GM19193 (cell line): ENCODE measurements around the gene GPHB5.

Source experiments
- POLR2A ChIP-seq: IDR thresholded peaks from 4 replicates; pipeline ENCODE4 v1.6.1; 2011; ENCODE audit not compliant: insufficient read depth, insufficient read length; ENCODE audit errors: extremely low read depth

The GPHB5 gene, protein sequence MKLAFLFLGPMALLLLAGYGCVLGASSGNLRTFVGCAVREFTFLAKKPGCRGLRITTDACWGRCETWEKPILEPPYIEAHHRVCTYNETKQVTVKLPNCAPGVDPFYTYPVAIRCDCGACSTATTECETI

DNA sequence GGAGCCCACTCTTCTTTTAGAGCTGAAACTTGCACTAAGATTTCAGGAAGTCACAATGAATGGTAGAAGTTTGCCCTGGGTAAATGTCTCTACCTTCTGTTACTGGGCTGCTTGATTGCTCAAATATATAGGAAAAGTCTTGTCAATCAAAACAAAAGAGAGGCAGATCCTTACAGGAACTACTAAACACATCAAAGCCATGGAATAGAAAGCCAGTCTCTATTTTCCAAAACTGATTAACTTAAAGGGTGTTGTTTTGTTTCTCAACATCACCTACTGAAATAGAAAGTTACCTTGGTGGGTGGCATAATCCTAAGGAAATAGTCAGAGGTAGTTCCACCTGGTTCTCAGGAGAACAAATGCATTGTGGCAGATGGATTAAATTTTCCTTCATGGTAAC lies at the start of gene GPHB5:
GPHB5 (minus strand) TSS at position 101 of the 400 bp plus-strand sequence. CDS start 1,086 bp downstream, outside the sequence.
- no peak for TF ChIP-seq POLR2A

DNA sequence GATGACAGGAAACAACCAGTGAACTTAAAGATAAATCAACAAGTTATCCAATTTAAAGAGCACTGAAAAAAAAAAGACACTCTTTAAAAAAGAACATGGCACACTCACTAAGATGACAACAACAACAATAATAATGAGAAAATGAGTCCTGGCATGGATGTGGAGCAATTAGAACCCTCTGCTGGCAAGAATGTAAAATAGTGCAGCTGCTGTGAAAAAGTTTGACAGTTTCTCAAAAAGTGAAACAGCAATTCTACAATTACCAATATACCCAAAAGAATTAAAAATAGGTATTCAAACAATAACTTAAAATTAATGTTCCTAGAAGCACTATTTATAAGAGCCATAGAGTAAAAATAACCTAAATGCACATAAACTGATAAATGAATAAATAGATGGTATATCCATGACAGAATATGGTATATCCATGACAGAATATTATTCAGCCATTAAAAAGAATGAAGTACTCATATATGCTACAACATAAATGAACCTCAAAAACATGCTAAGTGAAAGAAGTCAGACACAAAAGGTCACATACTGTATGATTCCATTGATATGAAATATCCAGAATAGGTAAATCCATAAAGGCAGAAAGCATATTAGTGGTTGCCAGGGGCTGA lies 49.1 kb upstream of the GPHB5 start:
- no peak for TF ChIP-seq POLR2A

DNA sequence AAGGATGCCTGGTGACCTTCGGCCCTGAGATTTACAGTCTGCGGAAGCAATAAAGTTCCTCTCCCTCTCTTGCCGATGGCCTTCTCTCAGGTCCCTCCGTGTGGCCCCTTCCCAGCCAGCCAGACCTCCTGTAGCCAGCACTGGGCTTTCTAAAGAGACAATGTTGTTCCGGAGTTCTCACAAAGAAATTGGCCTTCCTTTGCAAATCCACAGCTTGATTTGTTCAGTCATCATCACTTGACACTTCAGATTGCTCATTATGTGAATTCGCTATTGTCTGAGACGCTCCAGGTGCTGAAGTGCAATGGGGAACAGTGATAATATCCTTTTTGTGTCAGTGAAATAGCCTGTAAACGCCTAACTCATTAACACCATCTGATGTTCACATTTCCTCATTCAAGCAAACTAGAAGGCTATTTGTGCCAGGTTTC lies 43.7 kb upstream of the GPHB5 start:
- no peak for TF ChIP-seq POLR2A

DNA sequence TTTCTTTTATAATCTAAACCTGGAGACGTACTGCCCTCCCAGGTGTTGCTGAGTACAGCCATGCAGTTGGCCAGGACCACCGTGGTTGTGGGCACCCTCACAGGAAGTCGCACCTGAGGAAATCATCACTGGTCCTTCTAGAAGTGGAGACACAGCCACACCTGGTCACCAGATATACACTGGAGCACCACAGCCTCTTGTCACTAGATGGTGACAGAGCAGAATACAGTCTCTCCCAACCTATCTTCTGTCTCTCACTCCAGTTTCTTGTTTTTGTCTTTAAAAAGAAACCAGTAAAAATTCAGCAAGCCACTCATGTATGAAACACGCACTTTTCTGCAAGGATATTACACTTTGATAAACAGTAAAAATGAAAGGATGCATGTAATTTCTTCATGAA lies 43.1 kb upstream of the GPHB5 start:
- TF ChIP-seq POLR2A = no peak

DNA sequence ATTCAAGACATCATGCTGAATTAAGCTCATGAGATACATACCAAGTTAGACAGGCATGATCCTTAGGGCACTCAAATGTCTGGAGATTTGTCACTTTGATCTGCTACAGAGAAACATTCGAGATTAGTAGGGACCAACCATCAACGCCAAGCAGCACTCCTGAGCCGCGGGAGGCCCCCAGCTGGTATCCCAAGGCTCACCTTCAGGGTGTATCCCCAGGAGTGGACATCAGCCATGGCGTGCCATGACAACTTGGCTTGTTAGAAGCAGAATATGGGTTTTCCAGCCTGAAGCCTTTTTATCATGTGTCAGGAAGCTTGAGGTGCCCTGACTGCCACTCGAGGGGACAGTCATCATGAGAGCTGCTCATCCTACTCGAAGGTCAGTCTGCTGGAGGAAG lies 39.1 kb upstream of the GPHB5 start:
- TF ChIP-seq POLR2A = no peak

DNA sequence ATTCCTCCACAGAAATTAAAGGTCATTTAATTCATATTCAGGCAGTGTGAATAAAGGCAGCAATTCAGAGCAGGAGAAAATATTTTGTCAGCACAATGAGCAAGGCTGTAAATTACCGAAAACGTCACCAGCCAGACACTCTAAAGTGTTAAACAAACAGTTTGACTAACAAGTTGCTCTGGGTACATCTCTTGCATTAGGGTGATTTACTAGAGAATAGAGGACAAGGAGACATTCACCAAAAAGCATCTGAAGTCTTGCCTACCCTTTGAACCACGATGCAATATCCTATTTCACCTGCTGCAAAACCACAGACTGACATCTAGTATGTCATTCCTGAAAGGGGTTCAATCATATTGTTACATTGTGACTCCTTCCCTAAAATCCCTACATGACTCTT lies 27.1 kb upstream of the GPHB5 start:
- TF ChIP-seq POLR2A = no peak

DNA sequence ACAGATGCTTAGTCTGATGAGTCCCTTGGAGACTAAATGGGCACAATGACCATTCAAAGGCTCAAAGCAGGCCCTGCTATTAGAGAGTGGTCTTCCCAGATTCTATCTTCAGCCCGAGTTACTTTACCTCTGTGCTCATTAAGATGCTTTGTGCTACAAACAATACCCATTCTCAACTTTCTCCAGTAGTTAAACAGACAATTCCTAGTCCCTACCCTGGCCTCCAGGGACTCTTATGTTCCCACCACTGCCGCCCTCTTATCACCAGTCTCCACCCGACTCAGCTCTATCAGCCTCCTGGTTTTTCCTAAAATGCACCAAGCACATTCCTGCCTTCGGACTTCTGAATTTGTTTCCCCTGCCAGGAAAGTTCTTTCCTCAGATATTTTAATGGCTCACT lies 25.6 kb upstream of the GPHB5 start:
- no peak for TF ChIP-seq POLR2A

DNA sequence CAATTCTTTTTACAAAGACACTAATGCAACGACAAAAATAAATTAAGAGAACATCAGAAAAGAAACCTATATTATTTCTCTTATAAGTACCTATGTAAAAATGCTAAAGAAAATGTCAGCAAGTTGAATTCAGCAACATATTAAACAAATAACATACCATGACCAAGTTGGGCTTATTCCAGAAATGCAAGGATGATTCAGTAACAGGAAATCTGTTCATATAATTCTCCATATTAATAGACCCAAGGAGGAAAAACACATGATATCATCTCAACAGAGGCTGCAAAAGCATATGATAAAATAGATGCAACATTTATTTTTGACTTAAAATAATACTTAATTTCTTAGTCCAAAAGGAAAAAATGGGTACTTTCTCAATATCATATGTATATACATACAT lies 25.1 kb upstream of the GPHB5 start:
- TF ChIP-seq POLR2A = no peak

DNA sequence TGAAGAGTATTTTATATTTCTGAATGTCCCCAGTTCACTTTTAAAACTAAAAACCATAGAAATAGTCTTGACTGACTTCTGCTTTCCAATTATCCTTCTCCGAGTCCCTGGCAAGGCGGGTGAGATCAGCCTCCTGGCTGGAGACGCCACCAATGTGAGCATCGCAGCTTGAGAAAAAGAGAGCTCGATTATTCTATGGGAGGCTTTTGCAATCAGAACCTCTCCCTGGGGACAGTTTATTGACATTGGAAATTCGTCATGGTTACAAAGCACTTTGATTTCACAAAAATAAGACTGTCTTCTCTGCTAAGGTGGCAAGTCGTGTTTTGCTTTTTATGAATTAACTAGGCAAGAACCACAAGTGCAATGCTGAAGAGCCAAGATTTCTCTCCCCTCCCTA lies 23.6 kb upstream of the GPHB5 start:
- no peak for TF ChIP-seq POLR2A

DNA sequence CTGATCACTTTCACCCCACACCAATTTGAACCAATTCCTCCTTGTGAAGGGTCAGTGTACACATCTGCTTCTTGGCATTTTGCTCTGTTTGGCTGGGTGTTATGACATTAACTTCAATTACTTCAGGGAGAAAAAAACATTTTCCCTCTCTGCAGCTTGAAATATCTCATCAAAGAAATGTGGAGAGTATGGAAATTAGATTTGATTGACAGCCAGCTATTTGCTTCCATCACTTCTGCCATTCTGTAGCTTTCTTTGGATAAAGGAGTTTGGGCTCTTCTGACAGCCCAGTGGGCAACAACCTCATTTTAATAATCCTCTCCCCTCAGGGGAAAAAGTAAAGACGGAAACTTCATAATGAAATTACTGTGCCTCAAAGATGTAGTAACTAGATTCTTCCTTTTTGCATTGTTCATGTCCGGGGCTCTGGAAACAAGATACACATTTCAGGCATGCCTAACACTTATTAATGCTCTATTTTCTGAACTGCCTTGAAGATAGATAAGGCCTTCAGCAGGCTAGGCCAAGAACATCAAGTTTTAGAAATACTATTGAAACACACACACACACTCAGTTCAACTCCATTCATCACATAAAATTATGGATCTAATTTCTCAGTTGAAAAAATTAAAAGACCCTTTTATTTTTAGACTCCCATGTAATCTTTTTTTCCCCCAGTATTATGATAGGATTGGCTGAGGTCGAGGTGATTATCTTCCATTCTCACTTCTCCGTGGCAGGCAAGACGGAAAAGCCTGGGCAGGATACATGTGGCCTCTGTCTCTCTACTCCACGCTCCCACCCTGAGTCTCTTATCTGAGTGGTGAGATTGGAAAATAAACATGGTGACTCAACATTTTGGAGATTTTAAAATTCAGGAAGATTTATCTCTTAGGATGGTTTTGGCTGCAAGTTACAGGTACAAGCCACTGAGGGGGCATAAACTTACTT lies 10.3 kb upstream of the GPHB5 start:
- TF ChIP-seq POLR2A = no peak

DNA sequence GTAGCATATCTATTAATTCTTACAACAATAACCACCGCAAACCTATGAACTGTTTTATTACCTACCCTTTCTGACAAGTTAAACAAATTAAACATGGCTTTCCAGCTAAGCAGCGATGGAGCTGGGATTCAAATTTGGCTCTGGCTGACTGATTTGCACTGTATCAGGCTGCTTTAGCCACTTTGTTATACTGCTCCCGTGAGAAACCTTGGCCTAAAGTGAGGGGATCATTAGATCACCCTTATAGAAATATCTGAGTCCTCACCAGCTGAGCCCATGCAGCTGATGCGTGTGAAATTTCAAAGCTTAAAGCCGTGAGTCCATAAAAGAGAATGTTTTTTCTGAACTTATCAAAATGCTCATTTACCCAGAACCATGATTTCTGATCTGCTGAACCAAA lies 8.1 kb upstream of the GPHB5 start:
- TF ChIP-seq POLR2A = no peak

DNA sequence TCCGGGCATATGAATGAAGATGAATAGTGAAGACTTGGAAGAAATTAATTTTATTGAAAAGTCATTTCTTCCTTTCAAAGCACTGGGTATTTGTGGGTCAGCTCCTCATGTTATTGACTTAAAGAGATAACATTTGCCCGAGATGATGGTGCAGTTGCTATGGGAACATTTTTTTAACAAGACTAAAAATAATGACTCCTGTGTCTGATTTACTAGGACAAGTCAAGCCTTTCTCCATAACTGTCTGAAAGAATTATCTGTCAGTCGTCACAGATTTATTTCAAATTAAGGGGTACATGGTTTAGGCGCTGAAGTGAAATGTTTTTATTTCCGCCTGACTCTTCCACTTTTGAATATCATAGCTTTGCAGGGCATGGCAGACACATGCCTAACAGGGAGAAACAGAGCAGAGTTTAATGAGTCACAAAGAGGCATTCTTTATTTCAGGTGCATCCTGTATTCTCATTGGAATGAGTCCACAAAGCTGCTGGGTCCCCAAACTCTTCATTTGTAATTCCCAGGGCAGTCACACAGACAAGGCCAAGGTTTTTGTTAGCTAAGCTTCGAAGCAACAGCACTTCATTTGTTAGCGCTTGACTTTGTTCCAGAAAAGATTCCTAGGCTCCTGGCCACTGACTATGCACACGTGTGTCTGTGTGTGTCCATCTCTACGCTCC lies 4.3 kb upstream of the GPHB5 start:
- TF ChIP-seq POLR2A = no peak

DNA sequence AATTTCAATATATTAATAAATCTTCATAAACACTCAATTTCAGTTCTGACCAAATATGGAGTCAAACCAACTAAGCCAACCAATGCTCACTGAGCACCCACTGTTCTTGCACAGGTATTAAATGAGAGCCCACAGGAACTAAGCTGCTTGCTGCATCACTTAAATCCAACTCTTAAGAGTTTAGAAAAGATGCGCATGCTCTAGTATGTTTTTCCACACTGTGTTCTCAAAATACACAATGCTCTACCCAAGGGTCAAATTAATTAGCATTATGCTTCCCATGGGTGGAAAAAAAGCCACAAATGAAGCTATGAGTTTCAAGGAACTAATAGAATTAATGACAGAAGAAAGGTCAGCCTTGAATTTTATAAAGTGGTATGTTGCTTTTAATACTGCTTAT lies 3.7 kb upstream of the GPHB5 start:
- no peak for TF ChIP-seq POLR2A

DNA sequence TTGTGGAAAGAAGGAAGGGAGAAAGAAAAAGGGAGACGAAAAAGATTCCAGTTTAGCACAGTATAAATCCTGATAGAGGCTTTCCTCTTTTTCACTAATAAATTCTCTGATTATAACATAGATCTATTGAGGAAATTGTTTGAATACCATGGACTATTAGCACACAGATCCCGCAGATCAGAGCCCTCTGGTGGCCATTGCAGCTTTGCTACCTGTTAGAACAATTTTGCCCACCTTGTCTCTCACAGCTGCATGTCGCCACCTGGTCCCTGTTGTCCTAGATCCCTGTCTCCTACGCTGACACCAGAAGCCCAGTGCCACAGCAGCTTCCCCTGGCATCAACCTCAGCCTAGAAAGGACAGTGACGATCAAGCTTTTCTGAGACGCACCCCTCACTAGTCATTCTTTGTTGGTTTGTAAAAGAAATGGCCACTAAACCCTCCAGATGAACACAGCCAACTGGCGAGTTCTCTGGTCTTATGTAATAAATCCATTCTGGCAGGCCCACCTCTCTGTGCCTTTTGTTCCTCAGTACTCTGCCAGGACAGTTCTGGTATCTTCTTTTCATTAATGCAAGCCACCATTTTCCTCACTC lies 9.9 kb downstream of the GPHB5 start:
- TF ChIP-seq POLR2A = no peak
